Neural progenitor cell (in vitro differentiated cells): ENCODE data around the gene MYL5. TPM values are rescaled to one million over a fixed set of nuclear protein-coding genes. Genes with fewer than 3 reads are reported as not detected.

ENCODE experiments used
- DNase-seq: peaks from one replicate; pipeline ENCODE4 v3.0.0-alpha.2; 2016; ENCODE audit warnings: low spot score
- H2AFZ ChIP-seq: fragments of 200-600 bp; sonication (generic); replicated peaks from 2 replicates; pipeline ENCODE4 v1.6.1; 2016; ENCODE audit warnings: antibody characterized with exemption
- H3F3A ChIP-seq: fragments of 200-600 bp; sonication (generic); 2 replicates; pipeline ENCODE4 v1.6.1; 2016; ENCODE audit warnings: antibody characterized with exemption, low read depth
- H3K27ac ChIP-seq: fragments of 200-600 bp; sonication (generic); 2 replicates; pipeline ENCODE4 v1.5.1; 2016; ENCODE audit warnings: mild to moderate bottlenecking
- H3K27me3 ChIP-seq: fragments of 200-600 bp; sonication (generic); 2 replicates; pipeline ENCODE4 v1.6.1; 2016; ENCODE audit warnings: mild to moderate bottlenecking, moderate library complexity
- H3K36me3 ChIP-seq: fragments of 200-600 bp; sonication (generic); 2 replicates; pipeline ENCODE4 v1.5.1; 2016
- H3K4me1 ChIP-seq: fragments of 200-600 bp; sonication (generic); 2 replicates; pipeline ENCODE4 v1.6.1; 2016; ENCODE audit warnings: mixed run types
- H3K4me2 ChIP-seq: fragments of 200-600 bp; sonication (generic); 2 replicates; pipeline ENCODE4 v1.6.1; 2016
- H3K4me3 ChIP-seq: fragments of 200-600 bp; sonication (generic); 2 replicates; pipeline ENCODE4 v1.5.1; 2016
- H3K79me2 ChIP-seq: fragments of 200-600 bp; sonication (generic); 2 replicates; pipeline ENCODE4 v1.6.1; 2016; ENCODE audit warnings: low read depth
- H3K9ac ChIP-seq: fragments of 200-600 bp; sonication (generic); 2 replicates; pipeline ENCODE4 v1.6.1; 2016
- H3K9me3 ChIP-seq: fragments of 200-600 bp; sonication (generic); 2 replicates; pipeline ENCODE4 v1.5.1; 2016; ENCODE audit warnings: low read depth
- H4K20me1 ChIP-seq: fragments of 200-600 bp; sonication (generic); 2 replicates; pipeline ENCODE4 v1.6.1; 2016; ENCODE audit warnings: low read depth
- H3K27ac Mint-ChIP-seq: 3 replicates; pipeline ENCODE4 v1.8.0; 2021; ENCODE audit warnings: mixed read lengths
- H3K27me3 Mint-ChIP-seq: 2 replicates; pipeline ENCODE4 v1.8.0; 2022; ENCODE audit warnings: low read depth, mild to moderate bottlenecking, inconsistent platforms, moderate library complexity, mixed read lengths; ENCODE audit not compliant: insufficient read depth
- H3K36me3 Mint-ChIP-seq: 3 replicates; pipeline ENCODE4 v1.8.0; 2021; ENCODE audit warnings: mixed read lengths
- H3K4me1 Mint-ChIP-seq: 3 replicates; pipeline ENCODE4 v1.8.0; 2021; ENCODE audit warnings: mixed read lengths
- H3K4me3 Mint-ChIP-seq: 3 replicates; pipeline ENCODE4 v1.8.0; 2021; ENCODE audit warnings: mild to moderate bottlenecking, moderate library complexity, mixed read lengths
- H3K9me3 Mint-ChIP-seq: 3 replicates; pipeline ENCODE4 v1.8.0; 2020; ENCODE audit warnings: mixed read lengths
- EZH2 ChIP-seq: fragments of 200-600 bp; sonication (generic); IDR thresholded peaks from 2 replicates; pipeline ENCODE4 v1.6.1; 2017; ENCODE audit warnings: antibody characterized with exemption, mild to moderate bottlenecking, moderate library complexity
- EZH2phosphoT487 ChIP-seq: fragments of 200-600 bp; sonication (generic); IDR thresholded peaks from 2 replicates; pipeline ENCODE4 v1.6.1; 2017; ENCODE audit warnings: antibody characterized with exemption
- total RNA-seq: library from RNA; depleted of rRNA; stranded (reverse); fragments of >200 nt; gene quantifications from 2 replicates; pipeline ENCODE4 v1.2.3, GENCODE V29; 2015; ENCODE audit warnings: low replicate concordance
- TF ChIP-seq, protein P1 (sequence below): fragments of 200-600 bp; sonication (generic); IDR thresholded peaks from 2 replicates; pipeline ENCODE4 v1.5.1; 2017; ENCODE audit warnings: antibody characterized with exemption, mild to moderate bottlenecking

MYL5 gene
- total RNA-seq, 1 donor from 2014 or later, result 0.21 TPM

DNA sequence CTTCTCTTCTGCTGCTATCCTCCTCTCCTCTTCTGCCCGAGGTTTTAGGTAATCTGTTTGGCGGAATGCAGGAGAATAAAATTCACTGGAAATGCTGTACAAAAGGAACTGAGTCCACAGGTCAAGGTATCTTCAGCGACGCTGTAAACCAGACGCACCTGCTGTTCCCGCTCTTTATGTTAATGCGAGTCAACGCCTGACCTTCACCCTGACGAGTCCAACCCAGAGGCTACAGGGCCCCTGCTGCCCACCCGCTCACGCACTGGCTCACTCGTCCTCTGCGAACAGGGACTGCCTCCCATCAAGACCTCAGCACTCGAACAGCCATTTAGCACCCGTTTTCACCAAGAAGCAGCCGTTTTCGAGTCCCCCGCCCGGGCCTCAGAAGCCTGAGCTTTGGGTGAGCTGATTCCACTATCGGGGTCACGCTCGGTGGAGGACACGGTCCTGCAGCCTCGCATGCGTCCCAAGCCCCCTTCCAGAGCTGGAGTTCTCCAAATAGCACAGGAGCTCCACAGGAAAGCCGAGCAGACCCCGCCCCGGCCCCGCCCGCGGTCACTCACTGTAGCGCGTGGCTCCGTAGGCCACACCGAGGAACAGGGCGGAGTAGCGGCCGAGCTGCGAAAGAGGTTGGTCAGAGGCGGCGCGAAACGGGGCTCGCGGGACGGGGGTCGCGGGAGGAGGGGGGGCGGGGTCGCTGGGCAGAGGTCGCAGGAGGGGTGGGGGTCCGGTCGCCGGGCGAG, 822 bp upstream of the MYL5 start:
- peak; percentile 61 for DNase-seq
- Histone ChIP-seq H3K4me3 (peak overlapping the region; percentile 86), H3K27me3 (no peaks in the 10 kb centered on the region), H4K20me1 (no peaks in the 10 kb centered on the region), H3K4me1 (peaks cover 4% of the 10 kb centered on the region), H2AFZ (no peak overlapping the region), H3K4me2 (peak overlapping the region; percentile 85), H3K9me3 (no peaks in the 10 kb centered on the region), H3K79me2 (peaks cover 10% of the 10 kb centered on the region), H3K36me3 (no peaks in the 10 kb centered on the region), H3K9ac (peak overlapping the region; percentile 72), H3K27ac (no peak overlapping the region), H3F3A (no peaks in the 10 kb centered on the region)
- Mint-ChIP-seq H3K4me3 (peak overlapping the region; percentile 92), H3K36me3 (peaks cover 14% of the 10 kb centered on the region), H3K9me3 (no peaks in the 10 kb centered on the region), H3K4me1 (peaks cover 6% of the 10 kb centered on the region), H3K27me3 (no peaks in the 10 kb centered on the region), H3K27ac (no peak overlapping the region)
- TF ChIP-seq EZH2phosphoT487, result peak; percentile 25
- TF ChIP-seq EZH2, result peak; percentile 21
- TF ChIP-seq, protein P1, sequence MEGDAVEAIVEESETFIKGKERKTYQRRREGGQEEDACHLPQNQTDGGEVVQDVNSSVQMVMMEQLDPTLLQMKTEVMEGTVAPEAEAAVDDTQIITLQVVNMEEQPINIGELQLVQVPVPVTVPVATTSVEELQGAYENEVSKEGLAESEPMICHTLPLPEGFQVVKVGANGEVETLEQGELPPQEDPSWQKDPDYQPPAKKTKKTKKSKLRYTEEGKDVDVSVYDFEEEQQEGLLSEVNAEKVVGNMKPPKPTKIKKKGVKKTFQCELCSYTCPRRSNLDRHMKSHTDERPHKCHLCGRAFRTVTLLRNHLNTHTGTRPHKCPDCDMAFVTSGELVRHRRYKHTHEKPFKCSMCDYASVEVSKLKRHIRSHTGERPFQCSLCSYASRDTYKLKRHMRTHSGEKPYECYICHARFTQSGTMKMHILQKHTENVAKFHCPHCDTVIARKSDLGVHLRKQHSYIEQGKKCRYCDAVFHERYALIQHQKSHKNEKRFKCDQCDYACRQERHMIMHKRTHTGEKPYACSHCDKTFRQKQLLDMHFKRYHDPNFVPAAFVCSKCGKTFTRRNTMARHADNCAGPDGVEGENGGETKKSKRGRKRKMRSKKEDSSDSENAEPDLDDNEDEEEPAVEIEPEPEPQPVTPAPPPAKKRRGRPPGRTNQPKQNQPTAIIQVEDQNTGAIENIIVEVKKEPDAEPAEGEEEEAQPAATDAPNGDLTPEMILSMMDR, result no peak

DNA sequence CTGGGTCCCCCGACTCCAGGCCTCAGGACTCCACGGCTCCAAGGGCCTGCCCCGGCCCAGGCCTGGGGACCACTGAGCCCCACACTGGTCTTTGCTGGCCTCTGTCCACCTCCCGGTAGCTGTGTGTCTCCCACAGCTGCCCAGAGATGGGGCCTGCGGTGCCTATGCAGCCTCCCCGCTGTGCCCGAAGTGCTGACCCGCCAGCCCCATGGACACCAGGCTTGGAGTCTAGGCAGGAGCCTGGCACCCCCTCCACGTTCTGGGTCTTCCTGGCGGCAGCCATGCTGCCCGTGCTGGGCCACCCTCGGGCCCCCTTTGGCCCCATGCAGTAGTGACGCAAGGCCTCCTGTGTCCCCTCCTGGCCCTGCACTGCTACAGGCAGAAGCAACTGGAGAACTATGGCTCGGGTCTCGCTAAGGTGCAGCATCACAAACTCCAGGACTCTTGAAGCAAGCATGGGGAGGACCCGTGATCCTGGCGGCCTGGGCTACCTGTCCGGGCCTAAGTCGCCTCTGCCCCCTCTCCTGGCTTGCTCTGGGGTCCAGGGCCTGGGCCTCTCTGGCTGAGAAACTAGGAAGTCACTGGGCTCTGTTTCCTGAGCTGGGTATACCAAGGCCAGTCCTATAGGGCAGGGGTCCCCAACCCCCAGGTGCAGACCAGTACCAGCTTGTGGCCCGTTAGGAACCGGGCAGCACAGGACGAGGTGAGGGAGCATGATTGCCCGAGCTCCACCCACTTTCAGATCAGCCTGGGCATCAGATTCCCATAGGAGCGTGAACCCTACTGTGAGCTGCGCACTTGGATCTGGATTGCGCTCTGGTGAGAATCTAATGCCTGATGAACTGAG, 917 bp downstream of the MYL5 start:
- Mint-ChIP-seq H3K4me1 (peaks cover 6% of the 10 kb centered on the region), H3K27ac (no peak overlapping the region), H3K27me3 (no peaks in the 10 kb centered on the region), H3K36me3 (peaks cover 12% of the 10 kb centered on the region), H3K9me3 (no peaks in the 10 kb centered on the region), H3K4me3 (peak overlapping the region; percentile 92)
- H3F3A ChIP-seq, result no peaks in the 10 kb centered on the region
- DNase-seq, result no peak
- no peaks in the 10 kb centered on the region for H4K20me1 ChIP-seq
- H3K9ac ChIP-seq, result peak overlapping the region; percentile 83
- no peaks in the 10 kb centered on the region for H3K36me3 ChIP-seq
- H3K79me2 ChIP-seq, result peaks cover 10% of the 10 kb centered on the region
- H3K4me1 ChIP-seq, result peaks cover 4% of the 10 kb centered on the region
- H3K9me3 ChIP-seq, result no peaks in the 10 kb centered on the region
- no peak overlapping the region for H3K27ac ChIP-seq
- H3K27me3 ChIP-seq, result peaks cover 4% of the 10 kb centered on the region
- H3K4me2 ChIP-seq, result peak overlapping the region; percentile 84
- H3K4me3 ChIP-seq, result peak overlapping the region; percentile 86
- TF ChIP-seq EZH2phosphoT487, result no peak
- TF ChIP-seq, protein P1, result no peak
- TF ChIP-seq EZH2, result no peak
- no peak overlapping the region for H2AFZ ChIP-seq

DNA sequence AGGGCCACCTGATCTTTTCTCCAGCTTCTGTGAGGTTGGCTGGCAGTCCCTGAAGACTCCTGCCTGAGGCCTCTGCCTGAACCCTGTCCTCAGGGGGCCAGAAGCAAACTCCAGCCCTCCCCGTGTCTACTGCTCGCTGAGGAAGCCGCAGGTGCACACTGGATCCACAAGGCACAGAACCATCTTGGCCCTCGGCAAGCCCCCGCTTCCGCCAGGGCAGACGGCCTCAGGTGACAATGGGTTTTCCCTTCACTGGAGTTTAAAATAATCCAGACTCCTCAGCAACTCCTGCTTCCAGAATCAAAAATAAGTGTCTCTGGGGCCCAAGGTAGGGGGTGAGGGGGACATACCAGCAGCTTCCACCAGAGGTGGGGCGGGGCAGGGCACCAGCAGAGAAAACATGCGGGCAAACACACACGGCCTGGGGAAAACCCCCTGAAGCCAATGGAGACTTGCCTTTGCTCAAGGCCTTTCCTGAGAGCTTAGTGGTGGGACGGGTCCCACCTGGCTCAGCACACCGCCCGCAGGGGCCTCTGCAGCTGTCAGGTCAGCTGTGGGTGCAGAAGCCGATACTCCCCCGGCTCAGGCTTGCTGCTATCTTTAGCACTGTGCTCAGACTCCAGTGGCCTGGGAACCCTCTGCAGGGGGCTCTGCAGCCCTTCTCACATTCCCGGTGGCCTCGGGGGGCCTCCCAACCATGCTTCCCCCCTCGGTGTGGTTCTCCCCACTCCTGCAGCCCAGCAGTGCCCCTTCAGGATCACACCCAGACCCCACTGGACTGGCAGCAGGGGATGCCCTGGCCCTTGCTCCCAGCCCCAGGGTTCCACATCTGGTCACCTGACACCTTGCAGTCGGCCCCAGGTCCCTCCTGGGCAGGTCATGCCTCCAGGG, 1.9 kb downstream of the MYL5 start:
- H3K27me3 Mint-ChIP-seq, result peaks cover 2% of the 10 kb centered on the region
- Histone ChIP-seq H3K4me2 (no peak overlapping the region), H4K20me1 (no peaks in the 10 kb centered on the region), H3K9me3 (no peaks in the 10 kb centered on the region), H3K4me3 (no peak overlapping the region), H3K9ac (no peak overlapping the region), H3K36me3 (no peaks in the 10 kb centered on the region), H3K79me2 (peaks cover 10% of the 10 kb centered on the region), H3K4me1 (peaks cover 9% of the 10 kb centered on the region), H2AFZ (no peak overlapping the region), H3F3A (peaks cover 4% of the 10 kb centered on the region), H3K27ac (no peak overlapping the region), H3K27me3 (peaks cover 10% of the 10 kb centered on the region)
- no peak for DNase-seq
- H3K9me3 Mint-ChIP-seq, result no peaks in the 10 kb centered on the region
- no peak overlapping the region for H3K27ac Mint-ChIP-seq
- no peak for TF ChIP-seq EZH2
- TF ChIP-seq EZH2phosphoT487, result no peak
- TF ChIP-seq, protein P1, result no peak
- H3K36me3 Mint-ChIP-seq, result peaks cover 6% of the 10 kb centered on the region
- peaks cover 9% of the 10 kb centered on the region for H3K4me1 Mint-ChIP-seq
- peak overlapping the region; percentile 92 for H3K4me3 Mint-ChIP-seq
